Activated naive CD4-positive, alpha-beta T cell treated with anti-CD3 and anti-CD28 coated beads, Interleukin-2, amount 50 U/mL, for 16 hours (primary cell): ENCODE data around the gene RGMB.
"Not testable (repeated sequence)": the region's sequence is repeated elsewhere in the genome, so short reads cannot be mapped to it uniquely, and the experiment has no call there.

ENCODE experiments used
- DNase-seq: peaks from one replicate; pipeline ENCODE4 v3.0.0-alpha.2; 2020

Gene RGMB, protein sequence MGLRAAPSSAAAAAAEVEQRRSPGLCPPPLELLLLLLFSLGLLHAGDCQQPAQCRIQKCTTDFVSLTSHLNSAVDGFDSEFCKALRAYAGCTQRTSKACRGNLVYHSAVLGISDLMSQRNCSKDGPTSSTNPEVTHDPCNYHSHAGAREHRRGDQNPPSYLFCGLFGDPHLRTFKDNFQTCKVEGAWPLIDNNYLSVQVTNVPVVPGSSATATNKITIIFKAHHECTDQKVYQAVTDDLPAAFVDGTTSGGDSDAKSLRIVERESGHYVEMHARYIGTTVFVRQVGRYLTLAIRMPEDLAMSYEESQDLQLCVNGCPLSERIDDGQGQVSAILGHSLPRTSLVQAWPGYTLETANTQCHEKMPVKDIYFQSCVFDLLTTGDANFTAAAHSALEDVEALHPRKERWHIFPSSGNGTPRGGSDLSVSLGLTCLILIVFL

DNA sequence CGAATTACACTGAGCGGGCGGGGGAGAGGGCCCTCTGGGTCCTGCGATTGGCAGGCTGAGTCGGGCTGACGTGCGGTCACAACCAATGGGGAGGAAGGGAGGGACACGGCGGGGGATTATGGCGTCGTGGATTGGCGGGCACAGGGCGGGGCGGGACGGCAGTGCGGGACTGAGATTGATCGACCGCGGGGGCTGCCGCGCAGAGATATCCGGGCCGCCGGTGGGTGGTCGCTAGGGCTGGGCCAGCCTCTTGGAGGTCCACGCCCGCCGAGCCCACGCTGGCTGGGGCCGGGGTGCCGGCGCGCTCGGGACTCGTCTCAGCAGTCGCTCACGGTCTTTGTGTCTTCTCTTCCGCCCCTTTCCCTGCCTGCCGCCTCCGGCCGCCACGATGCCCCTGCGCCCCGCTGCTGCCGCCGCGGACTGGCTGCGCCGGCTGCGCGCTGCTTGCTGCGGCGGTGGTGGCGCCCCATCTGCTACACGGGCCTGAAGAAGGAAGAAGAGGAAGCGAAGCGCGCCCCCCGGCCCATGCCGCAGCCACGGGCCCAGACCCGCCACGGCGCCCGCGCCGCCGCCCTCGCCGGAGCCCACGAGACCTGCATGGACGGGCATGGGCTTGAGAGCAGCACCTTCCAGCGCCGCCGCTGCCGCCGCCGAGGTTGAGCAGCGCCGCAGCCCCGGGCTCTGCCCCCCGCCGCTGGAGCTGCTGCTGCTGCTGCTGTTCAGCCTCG lies at the start of gene RGMB:
Gene RGMB (plus strand): TSS at position 200 of the 728 bp plus-strand sequence. CDS start 408 bp downstream, at position 608.
- DNase-seq: peak; percentile 92

DNA sequence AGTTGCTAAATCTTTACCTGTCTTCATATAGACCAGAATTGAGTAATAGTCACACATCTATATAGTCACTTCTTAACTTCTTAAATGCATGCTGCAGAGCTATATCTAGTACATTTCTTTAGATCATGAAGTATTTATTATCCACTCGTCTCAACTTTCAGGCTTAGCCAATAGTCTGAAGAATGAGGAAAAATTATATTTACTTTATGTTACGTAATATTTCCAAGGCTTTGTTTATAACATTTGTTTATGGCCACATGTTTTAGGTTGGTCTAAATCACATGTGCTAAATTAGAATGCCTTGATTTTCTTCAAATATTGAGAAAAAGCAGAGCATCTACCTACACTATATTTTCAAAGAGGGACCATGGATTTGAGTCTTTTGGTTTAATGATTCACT lies 47.2 kb upstream of the RGMB start:
- no peak for DNase-seq

DNA sequence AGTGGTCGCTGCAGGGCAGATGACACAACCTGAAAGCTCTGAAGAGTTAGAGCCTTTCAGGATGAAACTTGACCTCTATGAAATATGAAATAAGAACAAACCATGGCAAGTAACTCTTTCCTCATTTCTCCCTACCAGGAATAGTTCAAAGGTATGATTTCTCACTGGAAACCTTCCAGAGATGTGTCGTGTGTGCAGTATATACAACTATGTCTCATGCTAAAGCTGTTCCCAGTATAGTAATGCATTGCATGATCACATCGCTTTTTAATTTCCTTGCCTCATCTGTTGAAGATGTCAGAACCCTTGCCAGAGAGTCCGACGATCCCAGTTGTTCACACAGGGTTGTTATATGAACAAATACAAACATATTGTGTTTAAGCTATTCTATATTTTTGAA lies 45.8 kb upstream of the RGMB start:
- DNase-seq: no peak

DNA sequence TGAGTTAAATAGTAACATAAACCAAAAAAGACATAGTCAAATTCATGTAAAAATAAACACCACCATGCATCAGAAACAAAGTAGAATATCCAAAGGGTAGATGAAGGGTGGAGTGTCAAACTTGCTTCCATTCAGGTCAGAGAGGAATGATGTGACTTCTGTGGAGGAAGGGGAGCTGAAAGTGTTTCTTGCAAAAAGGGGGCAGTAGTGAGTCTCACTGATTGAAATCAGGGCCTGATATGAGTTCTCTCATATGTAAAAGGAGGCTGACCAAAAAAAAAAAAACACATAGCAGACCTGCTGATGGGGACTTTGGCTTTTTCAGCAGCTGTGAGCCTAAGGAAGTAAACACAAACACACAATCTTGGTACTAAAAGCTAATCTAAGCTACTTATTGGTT lies 38.8 kb upstream of the RGMB start:
- DNase-seq: no peak

DNA sequence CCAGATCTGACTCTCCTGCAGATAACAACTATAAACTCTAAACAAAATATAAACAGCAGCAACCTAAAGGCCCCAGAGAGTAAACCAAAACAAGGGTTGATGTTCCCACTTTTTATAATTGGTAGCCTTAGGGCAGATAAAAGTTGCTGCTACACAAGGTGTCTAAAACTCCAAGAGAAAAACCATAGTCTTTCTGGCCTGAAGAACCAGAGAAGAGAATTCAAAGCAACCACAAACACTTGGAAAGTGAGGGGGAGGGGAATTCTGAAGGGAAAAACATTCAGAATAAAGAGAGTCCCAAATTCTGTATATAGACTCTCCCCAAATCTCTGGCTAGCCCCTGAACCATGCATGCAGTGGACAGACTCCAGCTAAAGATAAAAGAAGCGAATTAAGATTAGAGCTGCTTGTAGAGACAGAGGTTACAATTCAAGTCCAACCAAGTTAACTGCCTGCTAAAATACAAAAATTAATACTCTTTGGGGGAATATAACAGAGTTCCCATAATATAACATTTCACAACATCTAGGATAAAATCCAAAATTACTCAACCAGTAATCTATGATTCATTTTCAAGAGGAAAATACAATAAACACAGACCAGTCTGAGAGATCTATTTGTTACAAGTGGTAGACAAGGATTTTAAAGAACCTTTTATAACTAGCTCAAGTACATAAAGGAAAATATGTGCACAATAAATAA lies 37.5 kb upstream of the RGMB start:
- DNase-seq: no peak

DNA sequence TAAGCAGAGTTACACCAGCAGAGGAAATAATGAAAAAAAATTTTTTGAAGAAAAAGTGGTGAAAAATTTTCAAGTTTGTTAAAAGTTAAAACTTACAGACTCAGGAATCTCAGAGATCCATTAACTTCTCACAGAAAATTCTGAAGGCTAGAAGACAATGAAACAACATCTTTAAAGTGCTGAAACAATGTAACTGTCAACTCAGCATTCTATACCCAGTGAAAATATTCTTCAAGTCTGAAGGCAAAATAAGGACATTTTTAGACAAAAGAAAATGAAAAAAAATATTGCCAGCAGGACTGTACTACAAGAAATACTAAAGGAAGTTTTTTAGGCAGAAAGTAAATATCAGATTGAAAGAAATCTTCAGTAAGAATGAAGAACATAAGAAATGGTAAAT lies 36.7 kb upstream of the RGMB start:
- no peak for DNase-seq

DNA sequence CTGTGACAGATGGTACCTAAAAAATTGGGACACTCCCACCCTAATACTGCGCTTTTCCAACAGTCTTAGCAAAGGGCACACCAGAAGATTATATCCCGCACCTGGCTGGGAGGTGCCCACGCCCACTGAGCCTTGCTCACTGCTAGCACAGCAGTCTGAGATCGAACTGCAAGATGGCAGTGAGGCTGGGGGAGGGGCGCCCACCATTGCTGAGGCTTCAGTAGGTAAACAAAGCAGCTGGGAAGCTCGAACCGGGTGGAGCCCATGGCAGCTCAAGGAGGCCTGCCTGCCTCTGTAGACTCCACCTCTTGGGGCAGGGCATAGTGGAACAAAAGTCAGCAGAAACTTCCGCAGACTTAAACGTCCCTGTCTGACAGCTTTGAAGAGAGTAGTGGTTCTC lies 36.0 kb upstream of the RGMB start:
- not testable (repeated sequence) for DNase-seq

DNA sequence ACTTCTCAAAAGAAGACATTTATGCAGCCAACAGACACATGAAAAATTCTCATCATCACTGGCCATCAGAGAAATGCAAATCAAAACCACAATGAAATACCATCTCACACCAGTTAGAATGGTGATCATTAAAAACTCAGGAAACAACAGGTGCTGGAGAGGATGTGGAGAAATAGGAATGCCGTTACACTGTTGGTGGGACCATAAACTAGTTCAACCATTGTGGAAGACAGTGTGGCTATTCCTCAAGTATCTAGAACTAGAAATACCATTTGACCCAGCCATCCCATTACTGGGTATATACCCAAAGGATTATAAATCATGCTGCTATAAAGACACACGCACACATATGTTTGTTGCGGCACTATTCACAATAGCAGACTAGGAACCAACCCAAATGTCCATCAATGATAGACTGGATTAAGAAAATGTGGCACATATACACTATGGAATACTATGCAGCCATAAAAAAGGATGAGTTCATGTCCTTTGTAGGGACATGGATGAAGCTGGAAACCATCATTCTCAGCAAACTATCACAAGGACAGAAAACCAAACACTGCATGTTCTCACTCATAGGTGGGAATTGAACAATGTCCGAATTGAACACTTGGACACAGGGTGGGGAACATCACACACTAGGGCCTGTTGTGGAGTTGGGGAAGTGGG lies 34.8 kb upstream of the RGMB start:
- not testable (repeated sequence) for DNase-seq

DNA sequence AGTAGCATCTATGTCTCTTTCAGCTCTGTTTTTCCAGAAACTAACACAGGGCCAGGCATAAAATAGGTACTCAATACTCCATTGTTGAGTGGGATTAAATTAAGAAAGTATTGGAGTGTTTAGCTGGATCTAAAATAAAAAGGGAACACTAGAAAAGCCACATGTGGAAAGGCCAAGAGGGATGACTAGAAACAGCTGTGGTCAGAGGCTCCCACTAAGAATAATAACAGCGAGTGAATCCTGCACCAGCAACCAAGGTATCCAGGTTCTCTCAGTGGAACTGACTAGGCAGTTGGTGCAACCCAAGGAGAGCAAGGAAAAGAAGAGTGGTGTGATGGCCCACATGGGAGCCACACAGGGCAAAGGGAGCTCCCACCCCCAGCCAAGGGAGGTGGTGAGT lies 31.5 kb upstream of the RGMB start:
- DNase-seq: no peak

DNA sequence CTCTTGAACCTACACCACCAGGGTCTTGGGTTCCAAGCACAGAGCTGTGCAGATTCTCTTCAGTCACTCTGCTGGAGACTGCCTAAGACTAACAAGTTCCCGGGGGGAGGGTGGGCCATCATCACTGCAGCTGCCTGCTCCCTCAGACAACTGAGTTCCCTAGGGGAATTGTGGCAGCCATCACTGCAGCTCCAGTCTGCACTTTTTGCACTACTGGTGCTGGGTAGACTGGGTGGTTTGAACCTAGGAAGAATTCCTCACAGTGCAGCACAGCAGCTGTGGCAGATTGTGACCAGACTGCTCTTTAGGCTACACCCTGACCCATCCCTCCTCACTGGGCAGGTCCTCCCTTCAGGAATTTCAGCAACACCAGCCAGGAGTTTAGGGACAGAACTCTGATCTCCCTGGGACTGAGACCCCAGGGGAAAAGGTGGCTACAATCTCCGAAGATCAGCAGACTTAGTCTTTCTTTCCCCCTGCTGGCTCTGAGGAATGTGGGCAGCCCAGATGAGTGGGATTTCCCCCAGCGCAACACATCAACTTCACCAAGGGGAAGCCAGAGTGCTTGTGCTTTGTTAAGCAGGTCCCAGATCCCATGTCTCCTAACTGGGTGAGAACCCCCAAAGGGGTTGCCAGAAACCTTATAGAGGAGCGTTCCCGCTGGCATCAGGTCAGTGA lies 30.9 kb upstream of the RGMB start:
- no peak for DNase-seq

DNA sequence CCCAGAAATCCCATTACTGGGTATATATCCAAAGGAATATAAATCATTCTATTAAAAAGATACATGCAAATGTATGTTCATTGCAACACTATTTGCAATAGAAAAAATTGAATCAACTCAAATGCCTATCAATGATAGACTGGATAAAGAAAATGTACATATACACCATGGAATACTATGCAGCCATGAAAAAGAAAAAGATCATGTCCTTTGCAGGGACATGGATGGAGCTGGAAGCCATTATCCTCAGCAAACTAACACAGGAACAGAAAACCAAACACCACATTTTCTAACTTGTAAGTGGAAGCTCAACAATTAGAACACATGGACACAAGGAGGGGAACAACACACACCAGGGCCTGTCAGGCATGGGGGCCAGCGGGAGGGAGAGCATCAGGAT lies 25.2 kb upstream of the RGMB start:
- not testable (repeated sequence) for DNase-seq

DNA sequence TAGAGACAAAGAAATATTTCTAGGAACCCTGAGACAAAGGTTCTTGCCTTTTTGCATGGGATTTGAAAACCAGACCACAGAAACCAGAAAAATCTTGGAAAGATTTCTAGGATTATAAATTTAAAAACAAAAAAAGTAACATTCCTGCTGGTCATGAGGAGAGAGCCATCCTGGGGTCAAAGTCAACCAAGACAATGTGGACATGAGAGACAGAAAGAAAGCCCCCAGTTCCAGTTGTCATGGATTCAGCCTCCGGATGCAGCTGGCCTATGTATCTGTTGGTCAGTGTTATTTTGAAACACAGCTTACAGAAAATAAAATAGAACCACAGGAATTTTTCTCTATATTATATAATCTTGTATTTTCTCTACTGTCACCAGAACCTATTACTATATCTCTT lies 24.4 kb upstream of the RGMB start:
- no peak for DNase-seq

DNA sequence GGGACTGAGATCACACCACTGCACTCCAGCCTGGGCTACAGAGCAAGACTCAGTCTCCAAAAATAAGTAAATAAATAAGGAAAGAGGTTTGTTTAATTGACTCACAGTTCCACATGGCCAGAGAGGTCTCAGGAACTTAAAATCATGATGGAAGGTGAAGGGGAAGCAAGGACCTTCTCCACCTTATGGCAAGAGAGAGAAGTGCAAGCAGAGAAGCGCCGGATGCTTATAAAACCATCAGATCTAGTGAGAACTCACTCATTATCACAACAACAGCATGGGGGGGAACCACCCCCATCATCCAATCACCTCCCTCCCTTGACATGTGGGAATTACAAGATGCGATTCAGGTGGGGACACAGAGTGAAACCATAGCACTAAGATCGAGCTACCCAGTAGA lies 22.8 kb upstream of the RGMB start:
- no peak for DNase-seq

DNA sequence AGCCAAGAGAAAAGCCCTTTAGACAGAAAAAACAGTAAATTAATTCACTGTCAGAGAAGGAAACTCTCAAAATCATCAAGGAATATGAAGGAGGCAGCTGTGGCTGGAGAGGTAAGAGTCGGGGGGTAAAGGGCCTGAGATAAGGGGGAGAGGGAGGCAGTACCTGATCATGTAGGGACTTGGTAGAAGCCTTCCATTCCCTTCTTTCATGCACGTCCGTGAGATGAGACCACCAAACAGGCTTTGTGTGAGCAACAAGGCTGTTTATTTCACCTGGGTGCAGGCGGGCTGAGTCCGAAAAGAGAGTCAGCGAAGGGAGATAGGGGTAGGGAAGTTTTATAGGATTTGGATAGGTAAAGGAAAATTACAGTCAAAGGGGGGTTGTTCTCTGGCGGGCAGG lies 21.1 kb upstream of the RGMB start:
- not testable (repeated sequence) for DNase-seq

DNA sequence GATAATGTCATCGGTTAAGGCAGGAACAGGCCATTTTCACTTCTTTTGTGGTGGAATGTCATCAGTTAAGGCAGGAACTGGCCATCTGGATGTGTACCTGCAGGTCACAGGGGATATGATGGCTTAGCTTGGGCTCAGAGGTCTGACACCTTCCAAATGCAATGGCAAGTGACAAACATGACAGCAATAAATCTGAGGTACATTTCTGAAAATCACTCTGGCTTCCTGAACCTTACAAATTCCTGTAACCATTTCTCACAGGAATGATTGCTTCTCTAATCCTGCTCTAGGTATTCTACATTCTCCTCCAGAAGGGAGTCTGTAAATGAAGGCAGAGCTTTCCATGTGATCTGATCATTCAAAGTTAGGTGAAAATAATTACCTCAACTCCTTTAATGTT lies 20.7 kb upstream of the RGMB start:
- not testable (repeated sequence) for DNase-seq

DNA sequence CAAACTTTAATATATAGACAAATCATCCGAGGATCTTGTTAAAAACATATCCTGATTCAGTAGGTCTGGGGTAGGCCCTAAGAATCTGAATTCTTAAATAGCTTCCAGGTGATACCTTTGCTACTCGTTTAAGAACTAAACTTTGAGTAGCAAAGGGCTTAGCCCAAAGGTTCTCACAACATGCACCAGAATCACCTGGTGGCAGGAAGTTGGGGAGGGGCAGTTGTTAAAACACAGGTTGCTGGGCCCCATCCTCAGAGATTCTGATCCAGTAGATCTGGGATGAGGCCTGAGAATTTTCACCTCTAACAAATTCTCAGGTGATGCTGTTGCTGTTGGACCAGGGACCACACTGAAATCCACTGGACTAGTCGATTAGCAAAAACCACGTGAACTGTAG lies 20.0 kb upstream of the RGMB start:
- no peak for DNase-seq

DNA sequence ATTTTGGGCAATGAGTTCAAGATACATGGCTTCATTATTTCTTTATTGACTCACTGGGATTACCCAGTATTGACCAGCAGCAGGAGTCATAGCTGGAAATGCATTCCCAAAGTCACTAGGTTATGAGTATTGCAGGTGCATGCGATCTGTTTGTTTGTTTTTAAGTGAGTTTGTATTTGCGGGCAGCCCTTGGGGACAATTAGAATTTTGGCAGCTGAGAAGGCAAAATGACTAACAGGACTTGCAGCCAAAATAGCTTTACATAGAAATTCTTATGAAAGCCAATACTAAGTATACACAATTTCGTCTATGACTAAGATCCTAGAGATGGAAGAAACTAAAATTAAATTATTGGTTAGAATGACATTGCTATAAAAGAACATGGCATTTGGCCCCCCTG lies 18.1 kb upstream of the RGMB start:
- DNase-seq: no peak

DNA sequence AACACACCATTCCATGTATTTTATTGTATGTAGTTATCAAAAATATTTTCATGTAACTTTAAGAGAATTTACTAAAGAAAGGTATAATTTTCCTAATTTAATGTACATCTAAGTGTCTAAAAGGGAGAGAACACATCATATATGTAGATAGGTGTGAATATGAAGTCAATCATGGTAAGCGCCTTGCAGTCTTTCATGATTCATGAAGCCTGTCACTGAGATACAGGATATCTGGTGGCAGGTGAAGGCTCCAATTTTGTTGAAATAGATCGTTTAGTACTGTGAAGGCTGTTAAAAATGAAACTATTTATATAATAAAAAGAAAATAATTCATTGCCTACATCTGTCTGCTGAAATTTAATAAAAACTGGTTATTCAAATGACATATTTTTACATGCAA lies 15.5 kb upstream of the RGMB start:
- no peak for DNase-seq

DNA sequence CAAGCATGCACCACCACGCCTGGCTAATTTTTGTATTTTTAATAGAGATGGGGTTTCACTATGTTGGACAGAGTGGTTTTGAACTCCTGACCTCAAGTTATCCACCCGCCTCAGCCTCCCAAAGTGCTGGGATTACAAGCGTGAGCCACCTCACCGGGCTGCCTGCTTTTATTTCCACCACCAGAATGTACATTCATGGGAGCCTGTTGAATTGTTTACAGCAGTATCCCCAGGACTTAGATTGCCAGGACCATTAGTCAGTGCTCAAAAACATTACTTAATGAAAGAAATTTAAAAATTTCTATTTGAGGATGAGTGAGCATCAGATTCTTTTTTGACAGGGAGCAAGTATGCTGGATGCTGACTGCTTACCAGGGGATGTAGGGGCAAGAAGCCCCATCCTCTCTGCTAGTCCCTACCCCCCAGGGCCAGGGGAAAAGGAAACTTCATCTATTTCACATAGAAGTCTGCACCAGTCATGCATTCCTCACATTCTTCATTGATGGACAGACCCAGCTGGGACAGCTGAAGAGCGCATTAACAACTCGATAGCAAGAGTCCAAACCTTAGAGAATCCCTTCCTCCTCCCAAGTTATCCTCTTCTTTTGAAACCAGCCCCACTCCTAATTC lies 10.3 kb upstream of the RGMB start:
- DNase-seq: no peak

DNA sequence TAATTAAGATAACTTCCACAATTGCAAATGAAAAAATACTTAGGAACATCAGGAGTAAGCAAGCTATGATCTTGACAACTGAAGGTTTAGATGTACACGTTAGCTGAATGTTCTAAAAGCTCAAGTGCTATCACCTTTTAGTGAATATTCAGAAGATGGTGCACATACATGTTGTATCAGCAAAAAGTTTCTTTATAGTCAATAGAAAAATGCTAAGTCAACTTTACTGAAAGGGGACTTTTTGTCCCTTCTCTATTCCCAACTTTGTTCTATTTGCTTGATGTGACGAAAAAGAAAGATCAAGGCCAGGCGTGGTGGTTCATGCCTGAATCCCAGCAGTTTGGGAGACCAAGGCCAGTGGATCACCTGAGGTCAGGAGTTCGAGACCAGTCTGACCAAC lies 7.6 kb upstream of the RGMB start:
- no peak for DNase-seq

DNA sequence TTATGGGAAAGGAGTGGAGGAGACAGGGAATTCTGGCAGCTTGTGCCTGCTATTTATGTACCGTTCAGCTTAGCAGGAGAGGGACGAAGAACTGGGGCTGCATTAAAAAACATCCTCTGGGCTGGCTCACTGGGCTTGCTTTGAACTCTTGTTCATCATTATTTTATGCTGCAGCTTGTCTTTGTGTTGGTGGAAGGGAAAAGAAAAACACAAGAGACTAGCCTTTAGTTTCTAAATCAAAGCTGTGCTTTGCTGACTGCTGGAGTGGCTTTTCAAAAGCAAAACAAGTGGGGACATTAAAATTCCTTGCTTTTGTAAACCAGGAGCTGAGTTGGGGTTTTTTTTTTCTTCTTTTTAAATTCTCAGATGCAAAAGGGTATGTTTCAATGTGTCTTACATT lies 5.9 kb upstream of the RGMB start:
- no peak for DNase-seq
